HepG2 (cell line): ENCODE measurements around the gene KCNH6.

Experiments
- CHD2 ChIP-seq: IDR thresholded peaks from 2 replicates; pipeline ENCODE4 v1.6.1; 2011; ENCODE audit warnings: low read depth, low read length, improper control_type of control experiment
- MAFK ChIP-seq, 2 experiments: IDR thresholded peaks in 1 of 2; conservative IDR thresholded peaks in 1 of 2; 2 replicates each; pipeline ENCODE4 v1.6.1; 2011; ENCODE audit warnings: improper control_type of control experiment in 2 of 2, low read length in 2 of 2
- MXD4 ChIP-seq: IDR thresholded peaks from 2 replicates; pipeline ENCODE4 v1.6.1; 2016; ENCODE audit warnings: mild to moderate bottlenecking, missing biosample characterization, missing genetic modification reagents
- SUZ12 ChIP-seq: fragments of 150-350 bp; IDR thresholded peaks from 2 replicates; pipeline ENCODE4 v1.6.1; 2014; ENCODE audit warnings: low read depth, low read length
- TFE3 ChIP-seq: IDR thresholded peaks from 2 replicates; pipeline ENCODE4 v1.6.1; 2016
- UBTF ChIP-seq: sonication (generic); formaldehyde crosslinking; IDR thresholded peaks from 2 replicates; pipeline ENCODE4 v1.4.0; 2020; ENCODE audit warnings: mild to moderate bottlenecking, missing genetic modification reagents
- ZNF235 ChIP-seq: sonication (generic); formaldehyde crosslinking; IDR thresholded peaks from 2 replicates; pipeline ENCODE4 v1.8.1; 2023; ENCODE audit warnings: mild to moderate bottlenecking, missing genetic modification reagents, borderline replicate concordance
- TF ChIP-seq, protein P1 (sequence below): sonication (generic); formaldehyde crosslinking; conservative IDR thresholded peaks from 2 replicates; pipeline ENCODE4 v1.4.0; 2020; ENCODE audit warnings: missing genetic modification reagents
- TF ChIP-seq, protein P2 (sequence below): sonication (generic); formaldehyde crosslinking; IDR thresholded peaks from 2 replicates; pipeline ENCODE4 v1.5.0; 2020; ENCODE audit warnings: mild to moderate bottlenecking, missing genetic modification reagents, moderate library complexity

- TF ChIP-seq ZNF235 (CRISPR knock-in tag) (no peak), UBTF (peak; percentile 87; the same call in 1 of the 2 replicates), MAFK (conservative IDR thresholded peaks at IDR 0.05 in 1 of 2, IDR thresholded peaks at IDR 0.05 in 1 of 2; ENCODE audit: low read length in 2 of 2) (no peak), CHD2 (no peak), MXD4 (CRISPR knock-in tag) (peak; percentile 44; the same call in 1 of the 2 replicates), SUZ12 (no peak), TFE3 (CRISPR knock-in tag) (peak; percentile 69)
- TF ChIP-seq, protein P1, sequence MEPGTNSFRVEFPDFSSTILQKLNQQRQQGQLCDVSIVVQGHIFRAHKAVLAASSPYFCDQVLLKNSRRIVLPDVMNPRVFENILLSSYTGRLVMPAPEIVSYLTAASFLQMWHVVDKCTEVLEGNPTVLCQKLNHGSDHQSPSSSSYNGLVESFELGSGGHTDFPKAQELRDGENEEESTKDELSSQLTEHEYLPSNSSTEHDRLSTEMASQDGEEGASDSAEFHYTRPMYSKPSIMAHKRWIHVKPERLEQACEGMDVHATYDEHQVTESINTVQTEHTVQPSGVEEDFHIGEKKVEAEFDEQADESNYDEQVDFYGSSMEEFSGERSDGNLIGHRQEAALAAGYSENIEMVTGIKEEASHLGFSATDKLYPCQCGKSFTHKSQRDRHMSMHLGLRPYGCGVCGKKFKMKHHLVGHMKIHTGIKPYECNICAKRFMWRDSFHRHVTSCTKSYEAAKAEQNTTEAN (CRISPR knock-in tag): 0 out of 2 replicates have a peak, but pooled peaks have one; percentile 5
- TF ChIP-seq, protein P2, sequence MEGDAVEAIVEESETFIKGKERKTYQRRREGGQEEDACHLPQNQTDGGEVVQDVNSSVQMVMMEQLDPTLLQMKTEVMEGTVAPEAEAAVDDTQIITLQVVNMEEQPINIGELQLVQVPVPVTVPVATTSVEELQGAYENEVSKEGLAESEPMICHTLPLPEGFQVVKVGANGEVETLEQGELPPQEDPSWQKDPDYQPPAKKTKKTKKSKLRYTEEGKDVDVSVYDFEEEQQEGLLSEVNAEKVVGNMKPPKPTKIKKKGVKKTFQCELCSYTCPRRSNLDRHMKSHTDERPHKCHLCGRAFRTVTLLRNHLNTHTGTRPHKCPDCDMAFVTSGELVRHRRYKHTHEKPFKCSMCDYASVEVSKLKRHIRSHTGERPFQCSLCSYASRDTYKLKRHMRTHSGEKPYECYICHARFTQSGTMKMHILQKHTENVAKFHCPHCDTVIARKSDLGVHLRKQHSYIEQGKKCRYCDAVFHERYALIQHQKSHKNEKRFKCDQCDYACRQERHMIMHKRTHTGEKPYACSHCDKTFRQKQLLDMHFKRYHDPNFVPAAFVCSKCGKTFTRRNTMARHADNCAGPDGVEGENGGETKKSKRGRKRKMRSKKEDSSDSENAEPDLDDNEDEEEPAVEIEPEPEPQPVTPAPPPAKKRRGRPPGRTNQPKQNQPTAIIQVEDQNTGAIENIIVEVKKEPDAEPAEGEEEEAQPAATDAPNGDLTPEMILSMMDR (CRISPR knock-in tag): 0 out of 2 replicates have a peak, but pooled peaks have one; percentile 28
These were observed 8.1 kb downstream of the KCNH6 start for GRCh38 chr17:63531022-63531965.
